AG04449 (cell line): ENCODE data around the gene KIAA0232.

ENCODE experiments used
- CTCF ChIA-PET: fragments of 350-600 bp; formaldehyde crosslinking; extraction: SDS; loops from one replicate; lab custom pipeline; 2021; ENCODE audit warnings: antibody characterized with exemption; lab: Yijun Ruan, JAX
- POLR2A ChIA-PET: fragments of 400-600, 350-600 bp; formaldehyde crosslinking; extraction: SDS; loops from one replicate; lab custom pipeline; 2020; ENCODE audit warnings: antibody characterized with exemption, inconsistent platforms; lab: Yijun Ruan, JAX
- DNase-seq: peaks from one replicate; pipeline ENCODE4 v3.0.0-alpha.2; 2010; ENCODE audit warnings: low read depth, low spot score
- H3K4me3 ChIP-seq: 2 replicates; pipeline ENCODE4 v1.5.1; 2011; ENCODE audit warnings: low read depth, mild to moderate bottlenecking, control low read depth, low read length
- TF ChIP-seq, protein P1 (sequence below): IDR thresholded peaks from one replicate; pipeline ENCODE4 v1.5.1; 2011; ENCODE audit warnings: mild to moderate bottlenecking, moderate library complexity, low read length, control low read depth, inconsistent platforms; ENCODE audit not compliant: insufficient read depth; ENCODE audit errors: missing control alignments

The KIAA0232 gene

DNA sequence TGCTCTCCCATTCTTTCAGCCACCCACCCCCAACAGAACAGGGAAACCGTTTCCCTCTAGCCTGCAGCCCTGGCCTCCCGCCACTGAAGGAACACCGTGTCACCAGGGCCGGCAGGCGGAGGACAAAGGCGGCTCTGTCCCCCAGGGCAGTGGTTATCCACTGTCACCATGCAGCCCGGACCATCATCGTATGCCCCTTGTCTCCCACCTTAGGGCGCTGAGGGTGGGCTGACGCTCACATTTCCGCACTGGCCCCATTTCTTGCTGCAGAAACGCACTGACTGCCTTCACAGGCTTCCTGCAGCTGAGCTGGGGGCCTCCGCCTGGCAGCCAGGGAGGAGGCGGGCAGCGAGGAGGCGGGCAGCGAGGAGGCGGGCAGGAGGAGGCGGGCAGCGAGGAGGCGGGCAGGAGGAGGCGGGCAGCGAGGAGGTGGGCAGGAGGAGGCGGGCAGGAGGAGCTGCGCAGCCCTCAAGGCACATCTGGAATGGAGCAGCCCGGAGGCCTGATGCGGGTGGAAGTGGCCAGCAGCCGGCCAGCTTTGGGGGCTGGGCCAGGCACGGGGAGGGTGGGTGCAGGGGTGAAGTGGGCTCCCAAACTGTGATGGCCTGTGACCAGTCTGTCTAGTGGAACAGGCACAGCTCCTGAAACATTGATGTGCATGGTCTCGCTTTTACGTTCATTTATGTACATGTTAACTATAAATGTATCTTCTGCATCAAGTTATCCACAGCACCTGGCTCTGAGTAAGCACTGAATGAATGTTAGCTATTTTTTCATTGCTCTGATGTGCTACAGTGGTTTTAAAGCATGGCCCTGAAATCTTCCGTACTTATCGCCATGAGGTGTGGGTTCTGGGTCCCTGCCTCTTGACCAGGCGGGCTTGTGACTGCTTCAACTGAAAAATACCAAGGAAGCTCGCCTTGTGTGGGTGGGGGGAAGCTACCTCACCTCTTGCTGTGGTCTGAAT is 20.6 kb upstream of the KIAA0232 start:
- H3K4me3 ChIP-seq = no peak overlapping the region; the same call in 1 of the 2 replicates
- DNase-seq = no peak
- TF ChIP-seq, protein P1, sequence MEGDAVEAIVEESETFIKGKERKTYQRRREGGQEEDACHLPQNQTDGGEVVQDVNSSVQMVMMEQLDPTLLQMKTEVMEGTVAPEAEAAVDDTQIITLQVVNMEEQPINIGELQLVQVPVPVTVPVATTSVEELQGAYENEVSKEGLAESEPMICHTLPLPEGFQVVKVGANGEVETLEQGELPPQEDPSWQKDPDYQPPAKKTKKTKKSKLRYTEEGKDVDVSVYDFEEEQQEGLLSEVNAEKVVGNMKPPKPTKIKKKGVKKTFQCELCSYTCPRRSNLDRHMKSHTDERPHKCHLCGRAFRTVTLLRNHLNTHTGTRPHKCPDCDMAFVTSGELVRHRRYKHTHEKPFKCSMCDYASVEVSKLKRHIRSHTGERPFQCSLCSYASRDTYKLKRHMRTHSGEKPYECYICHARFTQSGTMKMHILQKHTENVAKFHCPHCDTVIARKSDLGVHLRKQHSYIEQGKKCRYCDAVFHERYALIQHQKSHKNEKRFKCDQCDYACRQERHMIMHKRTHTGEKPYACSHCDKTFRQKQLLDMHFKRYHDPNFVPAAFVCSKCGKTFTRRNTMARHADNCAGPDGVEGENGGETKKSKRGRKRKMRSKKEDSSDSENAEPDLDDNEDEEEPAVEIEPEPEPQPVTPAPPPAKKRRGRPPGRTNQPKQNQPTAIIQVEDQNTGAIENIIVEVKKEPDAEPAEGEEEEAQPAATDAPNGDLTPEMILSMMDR = no peak
- ChIA-PET CTCF (interaction anchor here (0.9 kb wide), 1 partner anchor 23 kb away, joined by 3 read pairs; no protein-coding TSS in a partner anchor), POLR2A (interaction anchor here (0.6 kb wide), 1 partner anchor 281 kb away, joined by 3 read pairs; the partner anchor contains the start of gene TADA2B)

DNA sequence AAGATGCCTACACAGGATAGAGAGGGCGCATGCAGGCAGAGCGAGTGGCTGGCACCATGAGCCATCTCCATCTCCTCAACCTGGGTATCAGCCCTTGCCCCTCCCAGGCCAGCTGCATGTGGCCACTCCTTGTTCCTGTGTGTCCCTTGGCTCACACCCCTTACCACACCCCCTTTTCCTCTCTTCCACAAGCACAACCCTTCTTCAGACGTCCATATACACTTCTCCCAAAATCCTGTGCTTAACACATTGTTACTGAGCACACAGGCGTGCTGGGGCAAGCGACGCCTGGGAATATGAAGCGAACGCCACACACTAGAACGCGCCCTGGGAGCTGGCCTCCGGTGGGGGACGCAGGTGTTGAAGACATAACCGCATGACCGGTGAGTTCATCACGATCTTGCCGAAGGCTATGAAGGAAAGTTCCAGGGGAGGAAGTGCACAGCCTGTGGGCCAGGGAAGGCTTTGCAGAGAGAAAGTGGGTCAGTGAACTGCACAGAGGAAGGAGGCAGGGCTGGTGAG is 19.1 kb upstream of the KIAA0232 start:
- no peak overlapping the region for H3K4me3 ChIP-seq
- no peak for DNase-seq
- CTCF ChIA-PET = no interaction called here
- TF ChIP-seq, protein P1 = no peak
- POLR2A ChIA-PET = no interaction called here

DNA sequence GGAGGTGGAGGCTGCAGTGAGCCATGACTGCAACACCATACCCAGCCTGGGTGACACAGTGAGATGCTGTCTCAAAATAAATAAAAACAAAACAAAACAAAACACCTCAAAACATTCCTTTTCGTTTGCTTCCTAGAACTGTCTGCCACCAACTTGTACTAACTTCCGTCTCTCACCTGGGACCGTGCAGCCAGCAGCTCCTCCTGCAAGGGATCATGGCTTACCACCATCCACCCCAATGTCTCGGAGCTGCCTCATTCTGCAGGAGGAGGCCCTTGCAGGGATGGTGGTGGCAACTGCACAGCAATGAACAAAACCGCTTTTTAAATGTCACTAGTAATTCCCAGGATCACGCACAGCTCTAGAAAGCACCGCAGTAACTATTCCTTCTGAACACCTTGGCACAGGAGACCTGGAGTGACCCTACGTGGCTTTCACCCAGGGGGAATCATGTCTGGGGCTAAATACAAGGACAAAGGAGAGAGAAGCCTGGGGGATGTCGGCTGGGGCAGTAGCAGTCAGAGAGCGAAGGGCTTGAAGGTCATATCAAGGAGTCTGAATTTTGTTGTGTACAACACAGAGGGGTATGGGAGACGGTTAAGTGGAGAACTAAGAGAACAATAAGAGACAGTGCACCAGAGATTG is 17.4 kb upstream of the KIAA0232 start:
- no peak overlapping the region for H3K4me3 ChIP-seq
- no peak for DNase-seq
- CTCF ChIA-PET = no interaction called here
- TF ChIP-seq, protein P1 = no peak
- POLR2A ChIA-PET = no interaction called here

DNA sequence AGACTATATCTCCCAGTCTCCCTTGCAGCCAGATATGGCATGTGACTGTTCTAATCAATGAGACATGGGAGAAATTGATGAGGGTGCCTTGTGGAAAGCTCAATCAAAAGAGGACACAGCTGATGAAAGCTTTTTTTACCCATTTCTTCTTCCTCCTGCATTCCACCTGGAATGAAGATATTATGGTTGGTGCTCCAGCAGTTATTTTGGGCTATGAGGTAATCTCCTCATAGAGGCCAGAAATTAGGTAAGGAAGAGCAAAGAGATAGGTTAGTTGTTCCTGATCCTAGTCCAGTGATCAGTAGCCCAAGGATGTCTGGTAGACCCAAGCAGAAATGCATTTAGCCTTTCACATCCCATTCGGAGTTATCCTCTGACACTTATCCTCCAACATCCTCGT is 16.8 kb upstream of the KIAA0232 start:
- TF ChIP-seq, protein P1 = no peak
- DNase-seq = no peak
- ChIA-PET POLR2A (no interaction called here), CTCF (no interaction called here)
- no peak overlapping the region for H3K4me3 ChIP-seq

DNA sequence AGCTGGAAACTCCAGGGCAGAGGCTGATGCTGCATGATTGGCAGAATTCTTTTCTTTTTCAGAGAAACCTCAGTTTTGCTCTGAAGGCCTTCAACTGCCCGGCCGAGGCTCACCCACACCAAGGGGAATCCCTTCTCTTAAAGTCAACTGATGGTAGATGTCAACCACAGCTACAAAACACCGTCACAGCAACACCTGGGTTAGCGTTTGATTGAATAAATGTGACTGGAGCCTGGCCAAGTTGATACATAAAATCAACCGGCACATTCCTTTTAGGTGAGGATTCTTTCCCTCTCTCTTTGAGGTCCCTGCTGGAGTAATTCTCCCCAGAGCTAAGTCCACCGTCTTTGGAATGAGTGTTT is 15.2 kb upstream of the KIAA0232 start:
- H3K4me3 ChIP-seq = no peak overlapping the region
- DNase-seq = no peak
- TF ChIP-seq, protein P1 = no peak
- POLR2A ChIA-PET = no interaction called here
- CTCF ChIA-PET = interaction anchor here (2.6 to 3.4 kb wide), 2 partner anchors 47 to 107 kb away, joined by 6 to 18 read pairs; no protein-coding TSS in a partner anchor
